SJCRH30 (cell line): Measurements from ENCODE around the gene CYP51A1. TPM values are rescaled to one million over a fixed set of nuclear protein-coding genes. Genes with fewer than 3 reads are reported as not detected.
"Not testable (repeated sequence)": the region's sequence is repeated elsewhere in the genome, so short reads cannot be mapped to it uniquely, and the experiment has no call there.

Experiments used
- DNase-seq, 2 experiments: peaks; one replicate each; pipeline ENCODE4 v3.0.0-alpha.2; 2015 to 2020
- H3K27ac ChIP-seq: fragments of 250-450 bp; sonication (Bioruptor Pico); 2 replicates; pipeline ENCODE4 v1.5.1; 2020; ENCODE audit warnings: mild to moderate bottlenecking, moderate library complexity
- H3K27me3 ChIP-seq: fragments of 250-450 bp; sonication (Bioruptor Pico); 2 replicates; pipeline ENCODE4 v1.5.1; 2020; ENCODE audit warnings: mild to moderate bottlenecking, moderate library complexity
- H3K36me3 ChIP-seq: fragments of 250-450 bp; sonication (Bioruptor Pico); 2 replicates; pipeline ENCODE4 v1.5.1; 2020; ENCODE audit warnings: mild to moderate bottlenecking, moderate library complexity
- H3K4me1 ChIP-seq: fragments of 250-450 bp; sonication (Bioruptor Pico); 2 replicates; pipeline ENCODE4 v1.5.1; 2020; ENCODE audit warnings: mild to moderate bottlenecking, moderate library complexity
- H3K4me3 ChIP-seq: fragments of 250-450 bp; sonication (Bioruptor Pico); 2 replicates; pipeline ENCODE4 v1.5.1; 2020; ENCODE audit warnings: mild to moderate bottlenecking, moderate library complexity
- H3K9me3 ChIP-seq: fragments of 250-450 bp; sonication (Bioruptor Pico); replicated peaks from 2 replicates; pipeline ENCODE4 v1.5.1; 2020; ENCODE audit warnings: mild to moderate bottlenecking, moderate library complexity
- total RNA-seq: library from RNA; depleted of rRNA; stranded (reverse); fragments of >200 nt; shearing (Covaris generic); gene quantifications from 2 replicates; pipeline ENCODE4 v1.2.3, GENCODE V29; 2014

CYP51A1 gene
- total RNA-seq, 1 experiment from 2014 or later, result 131 TPM

- H3K27me3 ChIP-seq, result no peaks in the 10 kb centered on the region
These were observed 6.9 kb upstream of the CYP51A1 start for GRCh38 chr7:92141161-92141560.

GRCh38 chr7:92137557-92137956, 3.3 kb upstream of the CYP51A1 start:
- Histone ChIP-seq H3K27ac (no peak overlapping the region), H3K36me3 (no peaks in the 10 kb centered on the region), H3K4me1 (peaks cover 5% of the 10 kb centered on the region; the same call in 1 of the 2 replicates), H3K27me3 (no peaks in the 10 kb centered on the region), H3K9me3 (peaks cover 4% of the 10 kb centered on the region; the same call in 1 of the 2 replicates), H3K4me3 (no peak overlapping the region)
- peak; percentile 37 to 56 for DNase-seq

More at GRCh38 chr7:92141161-92141560, 6.9 kb upstream of the CYP51A1 start:
- no peak for DNase-seq
- peaks cover 4% of the 10 kb centered on the region; the same call in 1 of the 2 replicates for H3K9me3 ChIP-seq
- H3K36me3 ChIP-seq, result no peaks in the 10 kb centered on the region
- H3K4me3 ChIP-seq, result no peak overlapping the region
- no peak overlapping the region for H3K27ac ChIP-seq
- H3K4me1 ChIP-seq, result peaks cover 3% of the 10 kb centered on the region; the same call in 1 of the 2 replicates

DNA sequence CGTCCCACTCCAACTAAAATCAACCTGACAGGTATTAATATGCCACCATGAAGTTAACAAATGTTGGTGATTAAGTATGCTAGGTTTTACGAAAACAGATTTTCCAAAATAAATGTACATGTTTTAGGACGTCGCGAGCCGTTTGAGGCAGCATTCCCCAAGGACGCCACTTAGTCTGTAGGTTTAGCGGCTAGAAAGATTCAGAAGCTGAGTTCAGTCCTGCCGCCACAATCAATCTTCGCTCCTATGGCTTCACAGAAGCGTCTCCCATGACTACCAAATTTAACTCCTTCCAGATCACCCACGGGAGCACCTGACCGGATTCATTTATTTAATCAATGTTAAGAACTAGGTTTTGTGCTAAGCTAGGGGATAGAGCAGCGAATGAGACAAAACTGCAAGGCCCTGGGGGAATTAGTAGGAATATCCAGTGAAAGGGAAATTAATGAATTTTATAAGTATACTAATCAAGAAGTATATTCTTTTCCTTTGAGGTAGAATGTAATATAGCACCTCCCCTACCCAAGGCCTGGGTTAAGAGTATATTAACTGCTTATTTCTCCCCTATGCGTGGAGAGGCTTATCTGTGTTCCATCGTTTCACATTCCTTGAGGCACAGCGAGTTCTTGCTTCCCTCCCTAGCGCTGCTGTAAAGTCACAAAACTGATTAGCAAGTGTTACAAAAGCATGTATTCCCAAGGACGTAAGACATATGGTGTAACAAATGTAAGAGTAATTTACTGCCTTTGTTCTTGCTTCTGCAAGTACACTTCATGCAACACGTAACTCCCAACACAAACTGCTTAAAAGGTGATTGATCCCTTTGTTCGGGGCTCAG, 994 bp upstream of the CYP51A1 start:
- no peaks in the 10 kb centered on the region for H3K27me3 ChIP-seq
- peaks cover 5% of the 10 kb centered on the region; the same call in 1 of the 2 replicates for H3K4me1 ChIP-seq
- H3K27ac ChIP-seq, result peak overlapping the region; percentile 87
- H3K4me3 ChIP-seq, result peak overlapping the region; percentile 82
- peaks cover 4% of the 10 kb centered on the region; the same call in 1 of the 2 replicates for H3K9me3 ChIP-seq
- DNase-seq, result peak; percentile 24 to 54
- H3K36me3 ChIP-seq, result peaks cover 6% of the 10 kb centered on the region; the same call in 1 of the 2 replicates

GRCh38 chr7:92133737-92134270, 473 bp downstream of the CYP51A1 start:
- peaks cover 5% of the 10 kb centered on the region; the same call in 1 of the 2 replicates for H3K4me1 ChIP-seq

GRCh38 chr7:92133133-92133736, 1.0 kb downstream of the CYP51A1 start:
- Histone ChIP-seq H3K36me3 (peaks cover 23% of the 10 kb centered on the region), H3K9me3 (no peaks in the 10 kb centered on the region), H3K27me3 (no peaks in the 10 kb centered on the region), H3K27ac (peak overlapping the region; percentile 87), H3K4me1 (peaks cover 5% of the 10 kb centered on the region; the same call in 1 of the 2 replicates), H3K4me3 (peak overlapping the region; percentile 82)
- peak in 1 of 2 experiments; percentile 36 for DNase-seq

More at GRCh38 chr7:92133737-92134270, 473 bp downstream of the CYP51A1 start:
- no peaks in the 10 kb centered on the region for H3K9me3 ChIP-seq
- peaks cover 19% of the 10 kb centered on the region for H3K36me3 ChIP-seq
- H3K27me3 ChIP-seq, result no peaks in the 10 kb centered on the region
- H3K27ac ChIP-seq, result peak overlapping the region; percentile 87
- H3K4me3 ChIP-seq, result peak overlapping the region; percentile 82
- DNase-seq, result peak; percentile 86 to 88

GRCh38 chr7:92131764-92132330, 2.4 kb downstream of the CYP51A1 start:
- H3K36me3 ChIP-seq, result peaks cover 37% of the 10 kb centered on the region
- peaks cover 2% of the 10 kb centered on the region; the same call in 1 of the 2 replicates for H3K4me1 ChIP-seq
- H3K27me3 ChIP-seq, result no peaks in the 10 kb centered on the region
- no peak for DNase-seq
- no peaks in the 10 kb centered on the region for H3K9me3 ChIP-seq
- H3K4me3 ChIP-seq, result no peak overlapping the region
- H3K27ac ChIP-seq, result no peak overlapping the region

DNA sequence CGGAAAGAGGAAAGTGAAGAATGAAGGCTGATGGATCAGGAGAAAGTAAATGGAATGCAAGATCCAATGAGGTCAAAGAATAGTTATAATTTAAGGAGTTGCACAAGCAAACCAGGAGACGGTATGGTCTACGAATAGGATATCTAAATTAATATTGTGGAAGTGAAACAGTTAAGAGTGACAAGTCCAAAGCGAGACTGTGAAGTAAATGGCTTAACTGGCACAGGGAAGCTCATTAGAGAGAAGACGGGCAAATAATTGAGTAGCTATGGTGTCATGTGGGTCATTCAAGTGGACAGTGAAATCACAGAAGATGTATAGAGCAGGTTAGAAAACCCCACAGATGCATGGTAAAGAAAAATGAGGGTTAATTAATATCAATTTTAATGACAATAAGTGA, 3.2 kb downstream of the CYP51A1 start:
- Histone ChIP-seq H3K36me3 (peaks cover 44% of the 10 kb centered on the region), H3K4me3 (no peak overlapping the region), H3K27me3 (no peaks in the 10 kb centered on the region), H3K4me1 (peaks cover 2% of the 10 kb centered on the region; the same call in 1 of the 2 replicates), H3K27ac (no peak overlapping the region), H3K9me3 (no peaks in the 10 kb centered on the region)
- DNase-seq, result no peak

DNA sequence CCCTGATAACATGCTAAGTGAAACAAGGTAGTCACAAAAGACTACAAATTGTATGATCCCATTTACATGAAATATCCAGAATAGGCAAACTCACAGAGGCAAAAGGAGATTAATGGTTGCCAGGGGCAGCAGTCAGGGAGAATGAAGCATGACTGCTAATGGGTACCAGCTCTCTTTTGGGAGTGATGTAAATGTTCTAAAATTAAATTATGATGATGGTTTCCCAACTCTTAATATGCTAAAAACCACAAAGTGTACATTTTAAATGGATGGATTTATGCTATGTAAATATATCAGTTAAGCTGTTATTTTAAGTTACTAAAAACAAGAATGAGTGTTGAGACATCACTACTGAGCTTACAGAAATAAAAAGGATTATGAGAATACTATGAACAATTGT, 12.6 kb downstream of the CYP51A1 start:
- DNase-seq, result no peak
- Histone ChIP-seq H3K4me3 (no peak overlapping the region), H3K9me3 (peaks cover 4% of the 10 kb centered on the region; the same call in 1 of the 2 replicates), H3K4me1 (no peaks in the 10 kb centered on the region), H3K27ac (no peak overlapping the region), H3K27me3 (no peaks in the 10 kb centered on the region), H3K36me3 (peaks cover 88% of the 10 kb centered on the region)

GRCh38 chr7:92119213-92119759, 15.0 kb downstream of the CYP51A1 start:
- Histone ChIP-seq H3K27me3 (no peaks in the 10 kb centered on the region), H3K4me1 (0 out of 2 replicates have a peak, but pooled peaks cover 3% of the 10 kb centered on the region), H3K36me3 (peaks cover 89% of the 10 kb centered on the region), H3K27ac (no peak overlapping the region), H3K9me3 (peaks cover 4% of the 10 kb centered on the region; the same call in 1 of the 2 replicates), H3K4me3 (no peak overlapping the region)
- no peak for DNase-seq

DNA sequence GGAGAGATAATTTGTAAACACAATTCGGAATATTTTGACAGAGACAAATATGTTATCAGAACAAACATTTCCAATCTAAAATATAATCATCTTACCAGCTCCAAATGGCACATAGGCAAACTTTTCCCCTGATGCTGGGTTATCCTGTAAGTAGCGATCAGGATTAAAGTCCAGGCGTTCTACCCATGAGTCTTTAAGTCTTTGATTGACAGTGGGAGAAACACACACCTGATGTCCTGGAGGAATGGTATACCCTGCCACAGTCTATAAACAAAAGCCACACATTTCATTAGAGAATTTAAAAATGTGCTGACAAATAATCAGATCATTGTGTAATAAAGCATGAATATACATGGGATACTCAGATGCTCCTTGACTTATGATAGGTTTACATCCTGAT, 17.3 kb downstream of the CYP51A1 start:
- H3K27ac ChIP-seq, result no peak overlapping the region
- H3K27me3 ChIP-seq, result no peaks in the 10 kb centered on the region
- DNase-seq, result no peak
- peaks cover 78% of the 10 kb centered on the region for H3K36me3 ChIP-seq
- no peak overlapping the region for H3K4me3 ChIP-seq
- H3K9me3 ChIP-seq, result no peaks in the 10 kb centered on the region
- 0 out of 2 replicates have a peak, but pooled peaks cover 3% of the 10 kb centered on the region for H3K4me1 ChIP-seq

- no peak overlapping the region for H3K4me3 ChIP-seq
- H3K27me3 ChIP-seq, result no peaks in the 10 kb centered on the region
- peaks cover 78% of the 10 kb centered on the region for H3K36me3 ChIP-seq
- no peak for DNase-seq
- 0 out of 2 replicates have a peak, but pooled peaks cover 3% of the 10 kb centered on the region for H3K4me1 ChIP-seq
- H3K27ac ChIP-seq, result no peak overlapping the region
- H3K9me3 ChIP-seq, result no peaks in the 10 kb centered on the region
These were observed 18.5 kb downstream of the CYP51A1 start for GRCh38 chr7:92115821-92116220.

GRCh38 chr7:92110857-92111256, 23.4 kb downstream of the CYP51A1 start:
- 0 out of 2 replicates have a peak, but pooled peaks cover 3% of the 10 kb centered on the region for H3K4me1 ChIP-seq
- H3K4me3 ChIP-seq, result no peak overlapping the region
- no peaks in the 10 kb centered on the region for H3K9me3 ChIP-seq
- no peaks in the 10 kb centered on the region for H3K27me3 ChIP-seq
- H3K27ac ChIP-seq, result no peak overlapping the region
- DNase-seq, result no peak
- peaks cover 81% of the 10 kb centered on the region for H3K36me3 ChIP-seq

GRCh38 chr7:92108821-92109220, 25.5 kb downstream of the CYP51A1 start:
- Histone ChIP-seq H3K27me3 (no peaks in the 10 kb centered on the region), H3K4me3 (no peak overlapping the region), H3K9me3 (no peaks in the 10 kb centered on the region), H3K4me1 (no peaks in the 10 kb centered on the region), H3K36me3 (peaks cover 65% of the 10 kb centered on the region), H3K27ac (no peak overlapping the region)
- no peak for DNase-seq

DNA sequence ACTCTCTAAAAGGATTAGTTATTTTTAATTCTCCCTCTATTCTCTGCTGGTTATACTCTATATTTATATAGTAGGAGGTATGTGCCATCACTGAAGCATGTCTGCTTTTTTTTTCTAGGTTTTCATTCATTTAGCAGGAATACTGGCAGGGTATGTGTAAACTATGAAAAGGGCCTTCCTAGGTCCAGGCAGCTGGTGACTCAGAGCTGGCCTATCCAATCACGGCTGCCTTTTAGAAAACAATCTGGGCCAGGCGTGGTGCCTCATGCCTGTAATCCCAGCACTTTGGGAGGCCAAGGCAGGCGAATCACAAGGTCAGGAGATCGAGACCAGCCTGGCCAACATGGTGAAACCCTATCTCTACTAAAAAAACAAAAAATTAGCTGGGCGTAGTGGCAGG, 31.4 kb downstream of the CYP51A1 start:
- H3K36me3 ChIP-seq, result peaks cover 72% of the 10 kb centered on the region
- DNase-seq, H3K4me1 ChIP-seq, H3K27ac ChIP-seq, H3K27me3 ChIP-seq, H3K9me3 ChIP-seq, H3K4me3 ChIP-seq: not testable (repeated sequence)
